T follicular helper cell (primary cell): Measurements from ENCODE around the gene FHIT.

Source experiments
- DNase-seq: peaks from one replicate; pipeline ENCODE4 v3.0.0-alpha.2; 2020; ENCODE audit warnings: low read depth

The FHIT gene

GRCh38 chr3:59710554-59710953, 1540.7 kb downstream of the FHIT start:
- no peak for DNase-seq

- no peak for DNase-seq
Observed at GRCh38 chr3:59709702-59710553, 1541.3 kb downstream of the FHIT start.

GRCh38 chr3:59708202-59708601, 1543.0 kb downstream of the FHIT start:
- no peak for DNase-seq

- no peak for DNase-seq
Observed at GRCh38 chr3:59704292-59704691, 1547.0 kb downstream of the FHIT start.

- no peak for DNase-seq
Observed at GRCh38 chr3:59699648-59700320, 1551.5 kb downstream of the FHIT start.
